ENCODE results near the gene SORBS1.
"Not testable (repeated sequence)": the region's sequence is repeated elsewhere in the genome, so short reads cannot be mapped to it uniquely, and the experiment has no call there.

SORBS1 gene

GRCh38 chr10:95480102-95480900, 80.9 kb downstream of the SORBS1 start:
- no peak for DNase-seq

DNA sequence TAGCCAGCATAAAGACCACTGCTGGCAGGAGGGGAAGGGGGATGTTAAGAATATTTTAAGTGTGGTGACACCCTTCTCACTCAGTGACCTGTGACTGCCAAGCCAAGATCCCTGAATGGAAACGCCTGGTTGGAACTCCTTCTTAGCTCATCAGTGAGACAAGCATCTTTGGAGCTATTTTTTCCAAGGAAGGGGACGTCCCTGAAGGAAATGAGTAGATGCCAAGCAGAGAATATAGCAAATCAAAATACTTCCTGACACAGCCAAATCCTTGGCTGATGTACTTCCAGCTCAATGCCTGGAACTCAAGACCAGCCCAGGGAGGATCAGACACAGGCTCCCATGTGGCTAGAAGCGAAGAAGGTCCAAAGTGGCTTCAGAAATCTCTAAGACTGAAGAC, 82.2 kb downstream of the SORBS1 start:
- no peak for DNase-seq

GRCh38 chr10:95478185-95478584, 83.0 kb downstream of the SORBS1 start:
- DNase-seq: no peak

DNA sequence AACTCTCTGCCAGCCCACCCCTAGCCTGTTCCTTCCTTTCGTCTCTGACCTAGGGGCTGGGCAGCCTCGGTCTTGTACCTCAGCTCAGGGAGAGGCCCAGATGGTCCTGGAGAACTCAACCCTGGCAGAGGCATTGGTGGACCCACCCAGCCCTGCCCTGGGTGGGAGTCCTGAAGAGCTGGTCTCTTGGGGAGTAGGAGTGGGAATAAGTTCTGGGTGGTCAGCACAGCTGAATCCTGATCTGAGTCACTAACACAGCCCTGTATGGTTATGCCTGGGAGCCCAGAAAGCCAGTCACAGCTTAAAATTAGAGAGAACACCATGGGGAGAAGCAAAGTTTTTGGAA, 84.0 kb downstream of the SORBS1 start:
- DNase-seq: no peak

DNA sequence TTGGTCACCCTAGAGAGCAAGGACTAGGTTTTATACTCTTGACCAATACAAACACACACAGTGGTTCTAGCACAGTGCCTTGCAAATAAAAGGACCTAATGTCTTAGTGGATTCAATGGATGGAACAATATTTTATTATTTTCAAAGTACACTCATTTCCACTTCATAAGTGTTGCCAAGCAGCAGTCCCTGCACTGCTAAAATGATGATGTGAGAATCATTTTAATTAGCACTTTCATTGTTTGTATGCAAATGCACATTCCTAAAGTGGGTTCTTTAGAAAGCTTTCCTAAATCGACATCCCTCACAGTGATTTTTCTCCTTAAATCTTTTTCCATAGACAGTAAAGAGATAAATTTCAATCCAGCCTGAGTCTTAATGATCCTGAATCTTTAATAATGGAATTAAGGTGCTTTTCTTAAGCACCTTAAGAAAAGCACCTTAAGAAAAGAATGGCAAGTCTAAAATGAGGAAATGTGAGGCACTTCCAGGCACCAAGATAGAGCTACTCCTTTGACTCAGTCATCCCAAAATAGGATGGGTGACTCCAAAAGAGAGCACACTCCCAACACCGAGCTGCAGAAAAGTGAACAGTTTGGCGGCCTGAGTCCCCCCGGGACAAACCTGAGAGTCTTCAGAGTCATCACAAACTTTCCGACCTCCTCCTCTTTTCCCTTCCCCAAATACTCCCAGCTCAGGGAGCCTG, 84.5 kb downstream of the SORBS1 start:
- no peak for DNase-seq

- DNase-seq: no peak
Measured at GRCh38 chr10:95475827-95476468, 85.2 kb downstream of the SORBS1 start.

GRCh38 chr10:95475003-95475383, 86.2 kb downstream of the SORBS1 start:
- DNase-seq: no peak

DNA sequence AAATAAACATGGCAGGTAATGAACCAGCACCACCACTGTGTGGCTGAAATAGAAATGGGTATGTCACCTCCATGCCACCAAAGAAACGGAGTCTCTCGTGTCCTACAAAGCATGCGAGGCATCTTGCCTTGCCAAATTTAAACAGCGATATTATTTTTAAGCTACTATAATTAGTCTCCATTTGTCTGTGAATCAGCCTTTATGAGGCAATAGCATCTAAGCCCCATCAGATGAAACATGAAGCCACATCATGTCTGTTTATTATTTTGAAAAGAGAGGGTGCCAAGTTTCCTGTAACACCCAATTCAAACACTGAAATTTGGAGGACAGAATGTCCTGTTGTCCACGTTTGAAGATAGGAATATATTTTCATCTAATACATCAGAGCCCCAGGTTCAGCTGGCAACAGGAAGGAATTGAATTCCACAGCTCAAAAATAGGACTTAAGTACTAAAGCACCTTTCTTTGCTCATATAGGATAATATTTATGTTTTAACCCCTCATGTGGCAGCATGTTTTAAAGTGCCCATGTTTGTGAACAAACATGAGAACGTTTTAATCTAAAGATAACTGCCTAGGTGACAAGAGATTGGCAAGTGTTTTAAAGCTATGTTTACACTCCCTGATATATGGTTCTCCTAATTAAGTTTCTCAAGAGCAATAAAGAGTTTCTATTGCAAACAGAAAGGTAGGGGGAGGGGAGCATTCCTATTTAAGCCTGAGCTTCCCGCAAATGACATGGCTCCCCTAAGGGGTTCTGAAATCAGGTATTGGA, 86.8 kb downstream of the SORBS1 start:
- DNase-seq: no peak

DNA sequence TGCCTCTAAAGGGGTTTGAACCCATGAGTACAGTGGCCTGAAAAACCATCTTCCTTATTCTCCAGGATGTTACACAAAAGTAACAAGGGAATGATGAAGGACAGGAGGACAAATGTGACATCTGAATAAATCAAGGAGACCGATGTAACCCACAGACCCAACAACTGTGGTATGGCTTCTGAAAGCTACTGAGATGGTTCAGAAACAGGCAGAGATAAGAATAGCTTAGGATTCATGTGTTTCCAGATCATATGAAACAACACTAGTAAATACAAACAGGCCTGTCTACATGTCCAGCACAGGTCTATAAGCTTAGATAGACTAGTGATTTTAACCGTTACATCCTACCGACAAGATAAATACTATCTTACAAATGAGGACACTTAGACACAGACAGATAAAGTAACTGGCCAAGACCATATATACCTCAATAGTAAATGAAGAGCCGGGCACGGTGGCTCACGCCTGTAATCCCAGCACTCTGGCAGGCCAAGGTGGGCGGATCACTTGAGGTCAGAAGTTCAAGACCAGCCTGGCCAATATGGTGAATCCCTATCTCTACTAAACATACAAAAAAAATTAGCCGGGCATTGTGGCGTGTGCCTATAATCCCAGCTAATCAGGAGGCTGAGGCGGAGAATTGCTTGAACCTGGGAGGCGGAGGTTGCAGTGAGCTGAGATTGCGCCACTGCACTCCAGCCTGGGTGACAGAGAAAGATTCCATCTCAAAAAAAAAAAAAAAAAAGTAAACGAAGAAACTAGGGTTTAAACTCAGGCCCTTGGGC, 88.7 kb downstream of the SORBS1 start:
- DNase-seq: no peak

- no peak for DNase-seq
Measured at GRCh38 chr10:95469676-95470075, 91.5 kb downstream of the SORBS1 start.

- DNase-seq: no peak
Measured at GRCh38 chr10:95469251-95469650, 91.9 kb downstream of the SORBS1 start.

- not testable (repeated sequence) for DNase-seq
Measured at GRCh38 chr10:95467642-95468041, 93.5 kb downstream of the SORBS1 start.

DNA sequence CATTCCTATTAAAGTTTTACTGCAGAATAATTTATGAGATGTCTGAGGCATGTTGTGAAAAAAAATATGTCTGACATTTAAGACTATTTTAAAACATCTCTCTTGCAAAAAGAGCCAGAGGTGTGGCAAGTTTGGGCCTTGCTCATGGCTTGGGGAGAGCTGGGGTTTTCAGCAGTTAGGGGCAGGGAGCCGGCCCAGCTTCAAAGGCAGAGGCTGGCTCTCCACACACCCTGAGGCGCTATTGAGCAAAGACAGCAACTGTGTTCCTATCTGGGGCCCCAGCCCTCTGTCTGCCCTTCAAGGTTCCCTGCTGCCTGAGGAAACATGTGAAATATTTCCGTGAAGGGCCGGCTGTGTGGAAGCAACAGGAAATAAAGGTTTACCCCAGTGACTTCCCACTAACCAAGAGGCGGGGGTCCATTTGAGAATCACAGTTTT, 94.0 kb downstream of the SORBS1 start:
- DNase-seq: no peak

DNA sequence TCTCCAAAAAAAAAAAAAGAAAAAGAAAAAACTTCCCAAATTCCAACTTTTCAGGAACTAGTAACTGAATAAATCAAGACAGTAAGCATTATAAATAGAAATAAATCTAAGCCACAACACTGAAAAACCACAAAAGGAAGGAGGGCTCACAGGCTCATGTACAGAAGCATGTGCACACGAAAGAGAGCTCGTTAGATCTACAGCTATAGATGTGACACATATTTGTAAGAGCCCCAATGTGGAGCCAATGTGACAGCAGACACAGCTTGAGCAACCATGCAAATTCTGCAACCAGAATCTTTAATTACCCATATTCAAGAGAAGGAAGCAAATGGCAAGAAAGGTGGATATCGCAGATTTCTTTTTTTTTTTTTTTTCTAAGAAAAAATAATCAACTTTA, 94.7 kb downstream of the SORBS1 start:
- DNase-seq: no peak

DNA sequence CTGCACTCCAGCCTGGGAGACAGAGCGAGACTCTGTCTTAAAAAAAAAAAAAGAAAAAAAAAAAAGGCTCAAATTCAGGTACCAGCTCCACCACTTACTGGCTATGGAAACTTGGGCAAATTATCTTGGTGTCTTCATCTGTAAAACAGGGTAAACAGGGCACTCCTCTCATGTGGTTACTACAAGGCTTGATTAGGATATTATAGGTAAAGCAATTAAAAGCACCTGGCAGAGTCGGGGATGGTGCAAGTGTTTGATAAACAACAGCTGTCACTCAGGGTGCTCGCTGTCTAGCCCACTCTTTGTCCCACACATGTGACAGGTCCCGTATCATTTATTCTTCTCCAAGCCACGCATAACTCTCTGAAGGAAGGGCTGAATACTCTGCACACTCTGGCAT, 96.9 kb downstream of the SORBS1 start:
- DNase-seq: no peak

GRCh38 chr10:95462740-95463667, 98.2 kb downstream of the SORBS1 start:
- DNase-seq: no peak

DNA sequence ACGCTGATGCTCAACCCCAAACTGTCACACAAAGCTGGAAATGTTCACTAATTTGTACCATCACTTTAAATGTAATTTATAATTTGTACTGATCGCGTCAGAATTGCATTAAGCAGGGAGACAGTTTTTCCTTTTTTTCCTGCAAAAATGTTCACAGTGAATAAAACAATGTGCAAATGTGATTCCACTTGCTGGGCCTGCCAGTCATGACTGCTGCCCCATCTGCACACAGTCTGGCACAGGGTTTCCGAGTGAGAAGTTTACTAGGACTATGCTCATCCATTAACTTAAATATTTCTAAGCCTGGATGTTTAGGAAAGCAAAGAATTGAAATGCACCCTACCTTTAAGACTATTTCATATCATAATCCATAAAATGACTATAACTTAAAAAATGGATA, 99.6 kb downstream of the SORBS1 start:
- no peak for DNase-seq

GRCh38 chr10:95459446-95460045, 101.6 kb downstream of the SORBS1 start:
- no peak for DNase-seq

GRCh38 chr10:95458871-95459270, 102.3 kb downstream of the SORBS1 start:
- DNase-seq: no peak

DNA sequence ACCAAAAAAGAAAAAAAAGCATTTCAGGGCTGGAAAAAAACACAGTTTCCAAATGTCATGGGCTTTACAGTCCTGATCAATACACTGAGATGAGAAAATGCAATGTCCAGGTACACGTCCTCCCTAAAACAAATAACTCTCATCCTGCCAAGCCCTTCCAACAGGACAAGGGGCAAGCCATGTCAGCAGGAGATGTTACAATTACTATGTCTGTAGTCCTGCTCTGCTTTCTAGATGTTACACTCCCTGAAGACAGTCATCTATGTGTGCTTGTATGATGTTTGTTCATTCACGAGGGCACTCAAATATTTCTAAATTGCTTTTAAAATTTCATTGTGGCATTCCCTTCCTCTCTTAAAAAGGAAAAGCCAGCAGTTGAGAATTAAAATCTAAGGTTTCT, 103.2 kb downstream of the SORBS1 start:
- no peak for DNase-seq

GRCh38 chr10:95457319-95457886, 103.8 kb downstream of the SORBS1 start:
- no peak for DNase-seq

All from inflammatory macrophage treated with lipopolysaccharide for 4 hours (primary cell).